ENCODE measurements around the gene ADAMTS14.

- no peak for TF ChIP-seq CTCF (conservative IDR thresholded peaks at IDR 0.05; ENCODE audit: low read length)
- TF ChIP-seq EZH2phosphoT487 (IDR thresholded peaks at IDR 0.05; ENCODE audit: borderline replicate concordance, low read depth, low read length) = no peak
Observed at GRCh38 chr10:70762441-70763175, 90.3 kb downstream of the ADAMTS14 start.

Measured in OCI-LY7 (cell line).